NCI-H1417 treated with DMSO at 0.1 percent for 48 hours (cell line): ENCODE results near the gene SORBS1.

ENCODE experiments used
- DNase-seq: peaks from one replicate; lab custom pipeline; 2025; lab: John Stamatoyannopoulos, UW

SORBS1 gene

DNA sequence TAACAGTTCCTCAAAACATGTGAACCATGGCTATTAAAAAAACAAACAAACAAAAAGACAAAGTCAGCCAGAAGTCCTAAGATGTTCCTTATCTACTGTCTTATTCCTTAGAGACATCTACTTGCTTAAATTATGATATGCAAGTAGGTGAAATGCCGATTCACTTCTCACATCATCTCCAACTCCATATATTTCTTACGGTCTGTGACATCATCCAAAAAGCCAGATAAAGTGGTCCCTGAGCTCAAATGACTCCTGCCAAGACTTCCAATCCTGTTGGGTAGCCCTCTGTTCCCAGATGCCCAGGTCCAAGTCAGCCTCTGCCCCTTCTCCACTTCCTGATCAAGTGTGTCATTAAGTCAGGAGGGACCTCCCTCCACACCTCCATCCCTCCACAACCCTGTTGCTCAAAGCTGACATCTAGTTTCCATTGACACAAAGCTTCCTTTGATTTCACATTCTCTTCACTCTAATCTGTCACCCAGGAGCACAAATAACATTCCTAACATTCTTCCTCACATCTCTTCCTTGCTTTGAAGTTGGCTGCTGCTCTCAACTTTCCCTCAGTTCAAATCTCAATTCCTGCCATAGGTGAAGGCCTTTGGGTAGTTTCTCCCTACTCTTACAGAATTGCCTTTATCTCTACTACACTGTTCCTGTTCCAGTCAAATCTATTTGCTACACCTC lies 214.3 kb downstream of the SORBS1 start:
- no peak for DNase-seq

- DNase-seq, result no peak
These were observed 217.6 kb downstream of the SORBS1 start for GRCh38 chr10:95343573-95343972.

- no peak for DNase-seq
These were observed 219.4 kb downstream of the SORBS1 start for GRCh38 chr10:95341716-95342130.

GRCh38 chr10:95339863-95340262 lies 221.3 kb downstream of the SORBS1 start:
- no peak for DNase-seq

- DNase-seq, result no peak
These were observed 223.6 kb downstream of the SORBS1 start for GRCh38 chr10:95337423-95338160.

DNA sequence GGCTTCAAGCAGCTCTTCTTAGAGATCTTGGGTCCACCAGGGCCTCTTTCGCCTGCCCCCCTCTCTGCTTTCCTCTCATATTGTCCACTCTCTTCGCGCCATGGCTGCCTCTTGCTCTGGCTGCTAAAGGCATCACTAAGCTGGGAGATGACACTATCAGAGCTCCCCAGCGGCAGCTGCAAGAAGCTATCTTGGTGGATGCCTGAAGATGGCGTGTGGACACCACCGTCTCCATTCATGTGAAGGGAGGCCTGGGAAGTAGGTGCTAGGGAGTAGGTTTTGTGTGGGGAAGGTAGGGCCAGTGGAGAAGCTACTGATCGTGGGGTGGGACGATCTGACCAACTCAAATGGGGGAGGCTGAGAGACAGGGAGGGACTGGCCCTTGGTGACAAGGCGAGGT lies 224.5 kb downstream of the SORBS1 start:
- no peak for DNase-seq

GRCh38 chr10:95335933-95336699 lies 225.1 kb downstream of the SORBS1 start:
- DNase-seq, result no peak

- no peak for DNase-seq
These were observed 226.4 kb downstream of the SORBS1 start for GRCh38 chr10:95334805-95335144.

- DNase-seq, result no peak
These were observed 227.0 kb downstream of the SORBS1 start for GRCh38 chr10:95333997-95334804.

DNA sequence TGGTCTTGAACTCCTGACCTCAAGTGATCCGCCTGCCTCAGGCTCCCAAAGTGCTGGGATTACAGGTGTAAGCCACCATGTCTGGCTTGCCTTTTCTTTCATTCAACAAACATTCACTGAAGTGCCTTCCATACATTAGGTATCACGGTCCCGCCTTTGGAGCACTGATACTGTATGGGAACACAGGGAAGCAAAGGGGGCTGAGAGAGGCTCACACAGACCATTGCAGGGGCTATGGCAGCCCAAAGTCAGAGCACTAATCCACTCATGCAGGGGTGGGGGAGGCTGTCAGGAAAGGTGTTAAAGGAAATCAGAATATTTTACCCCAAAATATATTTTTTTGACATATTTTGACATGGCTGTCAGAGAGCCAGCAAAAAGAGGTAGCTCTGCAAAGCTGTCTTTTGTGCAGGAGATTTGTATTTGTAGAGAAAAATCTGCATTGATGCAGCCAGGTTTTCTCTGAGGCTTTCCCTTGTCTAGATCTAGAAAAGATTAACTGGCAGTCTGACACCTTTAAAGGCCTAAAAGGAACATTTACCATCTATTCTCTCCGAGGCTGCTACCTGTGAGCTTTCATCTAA lies 228.4 kb downstream of the SORBS1 start:
- DNase-seq, result no peak

DNA sequence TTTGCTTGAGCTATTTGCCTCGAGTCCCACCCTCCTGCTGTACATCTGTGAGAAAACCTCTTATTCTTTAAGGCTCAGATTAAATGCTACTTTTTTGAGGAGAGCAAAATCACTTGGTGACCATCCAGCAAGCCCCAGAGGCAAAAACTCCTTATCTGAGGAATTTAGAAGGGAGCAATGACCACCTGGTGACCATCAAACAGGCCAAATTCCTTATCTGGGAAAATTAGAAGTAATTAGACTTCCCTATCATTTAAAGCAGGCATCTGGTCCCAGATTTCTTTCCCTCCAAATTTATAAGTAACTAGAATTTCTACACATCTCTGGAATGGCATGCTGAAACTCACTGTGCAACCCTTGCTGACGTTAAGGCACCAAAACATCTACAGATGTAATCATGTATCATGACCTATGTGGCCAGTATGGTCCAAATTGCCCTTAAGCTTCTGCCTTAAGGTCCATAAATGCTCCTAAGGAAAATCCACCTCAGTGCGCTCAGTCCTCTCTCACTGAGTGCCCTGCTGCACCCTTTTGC lies 229.5 kb downstream of the SORBS1 start:
- no peak for DNase-seq

DNA sequence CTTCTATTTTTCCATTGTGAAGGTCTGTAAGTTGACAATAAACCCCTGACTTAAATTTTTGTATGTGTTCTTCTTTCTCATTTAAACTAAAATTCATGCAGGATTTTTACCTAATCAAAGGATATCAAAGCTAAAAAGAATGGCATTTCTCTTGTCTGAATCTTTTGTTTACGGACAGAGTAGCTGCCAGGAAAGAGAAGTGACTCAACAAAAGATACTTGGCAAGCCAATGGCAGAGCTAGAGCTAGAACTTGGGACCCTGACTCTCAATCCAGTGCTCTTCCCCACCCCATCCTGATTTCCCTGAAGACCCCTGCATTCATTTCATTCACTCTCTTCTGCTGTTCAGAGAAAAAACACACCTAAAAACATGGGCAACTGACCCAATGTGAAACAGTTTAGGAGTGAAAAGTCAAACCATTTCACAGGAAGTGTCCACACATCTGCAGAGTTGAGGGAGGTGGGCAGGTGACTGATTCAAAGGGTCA lies 230.2 kb downstream of the SORBS1 start:
- no peak for DNase-seq

- no peak for DNase-seq
These were observed 231.9 kb downstream of the SORBS1 start for GRCh38 chr10:95329296-95329695.

GRCh38 chr10:95328013-95328412 lies 233.2 kb downstream of the SORBS1 start:
- no peak for DNase-seq

DNA sequence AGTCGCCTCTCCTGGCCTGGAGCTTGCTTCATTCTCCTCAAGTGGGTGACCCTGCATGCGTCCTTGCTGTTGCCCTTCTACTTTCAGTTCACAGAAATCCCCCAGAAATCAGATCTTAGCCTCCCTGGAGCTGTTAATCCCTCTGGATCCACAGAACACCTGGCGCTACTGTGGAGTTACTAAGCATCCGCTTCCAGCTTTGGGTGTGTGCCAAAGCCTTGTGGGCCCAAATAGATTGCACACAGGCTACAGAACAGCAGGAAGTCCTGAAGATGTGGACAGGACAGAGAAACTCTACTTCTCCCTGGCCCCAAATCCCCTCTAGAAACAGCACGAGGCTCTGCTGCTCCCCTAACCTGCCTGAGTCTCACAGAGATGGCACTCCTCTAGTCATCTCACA lies 233.8 kb downstream of the SORBS1 start:
- no peak for DNase-seq

DNA sequence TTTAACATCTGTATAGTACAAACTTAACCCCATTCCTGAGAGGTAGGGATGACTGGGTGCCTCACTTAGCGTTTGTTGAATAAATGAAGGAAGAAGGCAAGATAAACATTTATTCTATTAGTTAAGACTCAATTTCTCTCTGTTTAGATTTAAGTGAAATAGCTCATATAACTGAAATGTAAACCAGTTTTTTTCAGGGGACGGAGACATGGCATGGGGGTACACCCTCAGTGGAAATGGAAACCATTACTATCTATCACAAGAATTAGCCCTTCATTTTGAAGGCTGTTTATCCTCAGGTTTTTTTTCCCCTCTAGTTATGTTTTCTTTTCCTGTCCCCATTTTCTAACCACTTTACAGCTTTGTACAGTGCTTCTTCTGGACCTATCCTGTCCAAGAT lies 234.8 kb downstream of the SORBS1 start:
- no peak for DNase-seq

GRCh38 chr10:95325863-95326262 lies 235.3 kb downstream of the SORBS1 start:
- no peak for DNase-seq

- no peak for DNase-seq
These were observed 236.5 kb downstream of the SORBS1 start for GRCh38 chr10:95324436-95325268.

DNA sequence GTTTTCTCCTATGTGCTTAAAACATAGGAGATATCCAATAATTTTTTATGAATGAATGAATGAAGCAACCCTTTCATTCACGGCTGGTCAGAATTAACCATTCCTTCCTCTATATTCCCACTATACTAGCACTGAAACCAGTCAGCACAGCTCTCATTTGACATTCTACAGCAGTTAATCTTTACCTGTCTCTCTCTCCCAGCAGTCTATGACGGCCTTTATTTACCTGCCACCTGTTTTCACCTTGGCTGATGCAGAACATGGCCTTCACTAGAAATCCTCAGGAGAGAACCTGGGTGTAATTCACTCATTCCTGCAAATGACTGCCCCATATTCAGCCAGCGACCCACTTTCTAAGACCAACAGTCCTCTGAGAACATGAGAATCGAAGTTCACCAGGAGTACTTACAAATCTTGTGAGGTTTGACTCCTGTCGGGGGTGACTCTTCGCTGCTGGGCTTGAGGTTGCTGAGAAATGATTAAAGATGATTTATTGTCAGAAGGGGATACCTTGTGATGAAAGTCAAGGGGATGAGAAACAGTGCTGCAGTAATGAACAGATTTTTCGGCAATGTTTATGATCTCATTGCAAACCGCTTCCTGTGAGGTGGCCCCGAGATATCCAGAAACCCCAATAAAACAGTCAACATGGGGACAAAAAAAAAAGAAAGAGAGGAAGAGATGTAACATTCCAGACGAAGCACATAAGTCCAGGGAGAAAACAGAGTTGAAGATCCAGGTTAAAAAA lies 239.4 kb downstream of the SORBS1 start:
- DNase-seq, result no peak

GRCh38 chr10:95319239-95319638 lies 241.9 kb downstream of the SORBS1 start:
- DNase-seq, result no peak
